Measurements from ENCODE around the gene TMEM145.
"Not testable (repeated sequence)": the region's sequence is repeated elsewhere in the genome, so short reads cannot be mapped to it uniquely, and the experiment has no call there.

TMEM145 gene

DNA sequence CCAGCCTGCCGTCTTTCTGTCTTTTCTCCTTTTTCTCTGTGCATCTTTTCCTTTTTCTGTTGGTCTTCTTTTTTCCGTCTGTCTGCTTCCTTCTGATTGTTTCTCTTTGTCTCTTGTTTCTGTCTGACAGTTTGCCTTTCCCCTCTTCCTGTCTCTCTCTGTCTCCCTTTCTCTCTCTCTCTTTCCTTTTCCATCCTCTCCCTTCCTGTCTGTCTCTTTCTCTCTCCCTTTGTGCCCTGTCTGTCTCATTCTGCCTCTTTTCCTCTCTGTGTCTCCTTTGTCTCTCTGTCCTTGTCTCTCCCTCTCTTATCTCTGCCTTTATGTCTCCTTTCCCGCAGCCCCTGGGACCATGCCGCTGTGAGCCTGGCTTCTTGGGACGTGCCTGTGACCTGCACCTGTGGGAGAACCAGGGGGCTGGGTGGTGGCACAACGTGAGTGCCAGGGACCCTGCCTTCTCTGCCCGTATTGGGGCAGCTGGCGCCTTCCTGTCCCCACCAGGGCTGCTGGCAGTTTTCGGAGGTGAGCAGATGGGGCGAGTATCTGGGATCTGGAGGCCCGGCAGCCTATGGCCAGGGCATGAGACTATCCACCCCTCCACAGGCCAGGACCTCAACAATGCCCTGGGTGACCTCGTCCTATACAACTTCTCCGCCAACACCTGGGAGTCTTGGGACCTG lies 21.7 kb downstream of the TMEM145 start:
- DNase-seq (ENCODE audit: low read depth in 3 of 3) = no peak

DNA sequence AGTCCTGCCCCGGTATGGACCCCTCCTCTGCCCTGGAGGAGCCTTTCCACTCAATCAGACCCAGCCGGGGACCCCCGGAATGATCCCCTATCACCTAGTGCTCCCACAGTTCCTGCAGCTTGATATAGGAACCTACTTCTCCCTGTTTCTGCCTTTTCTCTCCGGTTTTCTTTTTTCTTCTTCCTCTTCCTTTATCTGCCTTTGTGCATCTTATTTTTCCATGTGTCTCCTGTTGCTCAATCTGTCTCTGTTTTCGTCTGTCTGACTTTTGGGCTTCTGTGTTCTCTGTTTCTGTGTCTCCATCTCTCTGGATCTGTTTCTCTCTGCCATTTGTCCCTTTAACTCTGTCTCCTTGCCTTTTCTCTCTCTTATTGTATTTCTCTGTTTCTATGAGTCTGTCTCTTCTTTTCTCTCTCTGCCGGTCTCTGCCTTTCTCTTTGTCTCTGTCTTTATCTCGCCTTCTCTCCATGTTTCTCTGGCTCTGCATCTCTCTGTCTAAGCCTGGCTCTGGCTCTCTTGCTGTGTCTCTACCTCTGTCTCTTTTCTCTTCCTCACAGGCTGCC lies 22.3 kb downstream of the TMEM145 start:
- no peak for DNase-seq (ENCODE audit: low read depth in 3 of 3)

- no peak for DNase-seq (ENCODE audit: low read depth in 3 of 3)
These were observed 22.9 kb downstream of the TMEM145 start for GRCh38 chr19:42335971-42336370.

- DNase-seq (ENCODE audit: low read depth in 3 of 3) = not testable (repeated sequence)
These were observed 26.2 kb downstream of the TMEM145 start for GRCh38 chr19:42339126-42339860.

DNA sequence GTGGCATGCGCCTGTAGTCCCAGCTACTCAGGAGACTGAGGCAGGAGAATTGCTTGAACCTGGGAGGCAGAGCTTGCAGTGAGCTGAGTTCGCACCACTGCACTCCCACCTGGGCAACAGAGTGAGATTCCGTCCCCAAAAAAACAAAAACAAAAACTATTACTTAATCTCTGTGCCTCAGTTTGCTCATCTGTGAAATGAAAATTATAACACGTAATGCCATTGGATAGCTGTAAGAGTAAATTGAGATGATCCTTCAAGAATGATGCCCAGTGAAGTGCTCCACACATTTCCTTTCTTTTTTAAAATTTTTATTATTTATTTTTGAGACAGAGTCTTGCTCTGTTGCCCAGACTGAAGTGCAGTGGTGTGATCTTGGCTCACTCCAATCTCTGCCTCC lies 26.8 kb downstream of the TMEM145 start:
- DNase-seq (ENCODE audit: low read depth in 3 of 3) = not testable (repeated sequence)

GRCh38 chr19:42343344-42344110 lies 30.4 kb downstream of the TMEM145 start:
- no peak for DNase-seq (ENCODE audit: low read depth in 3 of 3)

DNA sequence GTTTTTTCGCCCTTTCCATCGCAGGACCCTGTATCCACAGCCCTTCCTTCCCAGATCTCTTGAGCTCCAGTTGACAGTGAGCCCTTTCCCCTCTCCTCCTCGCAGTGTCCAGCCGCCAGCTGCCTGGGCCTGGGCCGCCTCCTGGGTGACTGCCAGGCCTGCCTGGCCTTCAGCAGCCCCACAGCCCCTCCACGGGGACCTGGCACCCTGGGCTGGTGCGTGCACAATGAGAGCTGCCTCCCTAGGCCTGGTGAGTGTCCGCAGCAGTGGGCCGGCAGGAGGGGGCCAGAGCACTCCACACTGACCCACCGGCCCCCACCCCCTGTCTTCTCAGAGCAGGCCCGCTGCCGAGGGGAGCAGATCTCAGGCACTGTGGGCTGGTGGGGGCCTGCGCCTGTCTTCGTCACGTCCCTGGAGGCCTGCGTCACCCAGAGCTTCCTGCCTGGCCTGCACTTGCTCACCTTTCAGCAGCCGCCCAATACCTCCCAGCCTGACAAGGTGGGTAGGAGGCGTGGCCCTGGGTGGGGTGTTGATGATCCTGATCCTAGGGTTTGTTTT lies 31.3 kb downstream of the TMEM145 start:
- DNase-seq (ENCODE audit: low read depth in 3 of 3) = no peak

GRCh38 chr19:42345191-42345812 lies 32.2 kb downstream of the TMEM145 start:
- no peak for DNase-seq (ENCODE audit: low read depth in 3 of 3)

- DNase-seq (ENCODE audit: low read depth in 3 of 3) = no peak
These were observed 35.1 kb downstream of the TMEM145 start for GRCh38 chr19:42348211-42348610.

GRCh38 chr19:42349378-42350107 lies 36.4 kb downstream of the TMEM145 start:
- DNase-seq (ENCODE audit: low read depth in 3 of 3) = no peak

DNA sequence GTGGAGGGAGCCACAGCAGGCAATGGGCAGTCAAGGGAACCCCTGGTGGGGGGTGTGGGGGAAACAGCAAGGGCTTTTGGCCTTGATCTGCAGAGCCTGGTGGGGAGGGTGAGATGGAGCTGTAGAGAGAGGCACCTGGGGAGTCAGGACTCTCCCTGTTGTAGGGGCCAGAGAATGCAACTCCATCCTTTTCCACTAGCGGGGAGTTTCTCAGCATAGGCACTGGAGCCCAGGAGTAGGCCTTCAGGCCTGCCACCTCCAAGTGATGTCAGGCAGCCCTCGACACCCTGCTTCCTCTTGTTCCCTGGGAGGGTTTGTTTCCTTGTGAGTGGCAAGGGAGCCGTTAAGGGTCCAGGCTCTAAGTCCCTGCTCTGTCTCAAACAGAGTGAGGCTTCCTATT lies 37.3 kb downstream of the TMEM145 start:
- no peak for DNase-seq (ENCODE audit: low read depth in 3 of 3)

DNA sequence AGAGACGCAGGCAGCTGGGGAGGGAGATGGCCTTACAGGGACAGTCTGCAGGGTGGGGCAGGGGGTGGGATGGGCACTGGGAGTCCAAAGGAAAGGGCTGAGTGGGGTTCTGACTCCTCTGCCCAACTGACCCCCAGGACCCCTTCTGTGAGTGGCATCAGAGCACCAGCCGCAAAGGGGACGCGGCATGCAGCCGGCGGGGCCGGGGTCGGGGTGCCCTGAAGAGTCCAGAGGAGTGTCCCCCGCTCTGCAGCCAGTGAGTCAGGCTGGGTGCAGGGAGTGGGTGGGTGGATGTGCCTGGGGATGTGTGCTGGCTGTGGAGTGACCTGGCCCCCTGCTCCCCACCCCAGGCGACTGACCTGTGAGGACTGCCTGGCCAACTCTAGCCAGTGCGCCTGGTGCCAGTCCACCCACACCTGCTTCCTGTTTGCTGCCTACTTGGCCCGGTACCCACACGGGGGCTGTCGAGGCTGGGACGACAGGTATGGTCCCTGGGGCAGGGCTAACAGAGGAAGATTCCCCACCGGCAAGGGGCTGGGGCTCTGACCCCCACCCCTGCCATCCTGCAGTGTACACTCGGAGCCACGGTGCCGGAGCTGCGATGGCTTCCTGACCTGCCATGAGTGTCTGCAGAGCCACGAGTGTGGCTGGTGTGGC lies 38.1 kb downstream of the TMEM145 start:
- DNase-seq (ENCODE audit: low read depth in 3 of 3) = no peak

DNA sequence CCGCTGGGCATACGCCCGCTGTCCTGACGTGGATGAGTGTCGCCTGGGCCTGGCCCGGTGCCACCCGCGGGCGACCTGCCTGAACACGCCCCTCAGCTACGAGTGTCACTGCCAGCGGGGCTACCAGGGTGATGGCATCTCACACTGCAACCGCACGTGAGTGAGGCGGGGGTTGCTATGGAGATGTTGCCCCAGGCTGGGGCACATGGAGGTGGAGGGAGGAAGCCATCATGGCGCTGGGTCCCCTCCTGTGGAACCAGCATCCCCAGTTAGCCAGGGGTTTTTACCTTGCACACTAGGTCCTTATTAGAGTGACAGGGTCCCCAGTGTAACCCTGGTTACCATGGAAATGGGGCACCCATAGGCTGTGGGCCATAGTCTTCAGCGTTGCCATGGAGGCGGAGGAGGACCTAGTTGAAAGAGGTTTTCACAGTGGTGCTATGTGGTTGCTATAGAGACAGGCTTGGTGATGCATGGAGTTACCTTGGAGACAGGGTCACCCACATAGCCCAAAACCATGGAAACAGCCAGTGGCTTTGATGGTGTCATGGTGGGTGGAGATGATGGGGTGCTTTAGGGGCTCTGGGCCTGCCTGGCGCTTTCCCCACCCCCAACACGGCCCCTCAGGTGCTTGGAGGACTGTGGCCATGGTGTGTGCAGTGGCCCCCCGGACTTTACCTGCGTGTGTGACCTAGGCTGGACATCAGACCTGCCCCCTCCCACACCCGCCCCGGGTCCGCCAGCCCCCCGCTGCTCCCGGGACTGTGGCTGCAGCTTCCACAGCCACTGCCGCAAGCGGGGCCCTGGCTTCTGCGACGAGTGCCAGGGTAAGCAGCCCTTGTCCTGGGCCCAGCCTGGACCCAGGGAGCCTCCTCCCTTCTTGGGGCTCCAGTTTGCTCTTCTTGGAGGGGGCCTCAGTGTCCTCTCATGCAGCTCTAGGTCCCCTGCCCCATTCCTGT lies 39.5 kb downstream of the TMEM145 start:
- no peak for DNase-seq (ENCODE audit: low read depth in 3 of 3)

GRCh38 chr19:42353341-42354015 lies 40.4 kb downstream of the TMEM145 start:
- no peak for DNase-seq (ENCODE audit: low read depth in 3 of 3)

DNA sequence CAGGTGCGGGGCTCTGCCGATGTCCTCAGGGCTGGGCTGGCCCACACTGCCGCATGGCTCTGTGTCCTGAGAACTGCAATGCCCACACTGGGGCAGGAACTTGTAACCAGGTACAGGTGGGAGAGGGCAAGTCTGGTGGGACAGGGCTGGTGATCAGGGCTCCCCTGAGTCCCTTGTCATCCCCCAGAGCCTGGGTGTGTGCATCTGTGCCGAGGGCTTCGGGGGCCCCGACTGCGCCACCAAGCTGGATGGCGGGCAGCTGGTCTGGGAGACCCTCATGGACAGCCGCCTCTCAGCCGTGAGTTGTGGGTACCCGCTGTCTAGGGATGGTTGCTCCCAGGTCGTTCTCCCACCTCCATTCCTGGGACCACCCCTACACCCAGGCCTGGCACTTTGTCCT lies 42.8 kb downstream of the TMEM145 start:
- no peak for DNase-seq (ENCODE audit: low read depth in 3 of 3)

- no peak for DNase-seq (ENCODE audit: low read depth in 3 of 3)
These were observed 43.6 kb downstream of the TMEM145 start for GRCh38 chr19:42356686-42357085.

- no peak for DNase-seq (ENCODE audit: low read depth in 3 of 3)
These were observed 44.2 kb downstream of the TMEM145 start for GRCh38 chr19:42357290-42357689.

DNA sequence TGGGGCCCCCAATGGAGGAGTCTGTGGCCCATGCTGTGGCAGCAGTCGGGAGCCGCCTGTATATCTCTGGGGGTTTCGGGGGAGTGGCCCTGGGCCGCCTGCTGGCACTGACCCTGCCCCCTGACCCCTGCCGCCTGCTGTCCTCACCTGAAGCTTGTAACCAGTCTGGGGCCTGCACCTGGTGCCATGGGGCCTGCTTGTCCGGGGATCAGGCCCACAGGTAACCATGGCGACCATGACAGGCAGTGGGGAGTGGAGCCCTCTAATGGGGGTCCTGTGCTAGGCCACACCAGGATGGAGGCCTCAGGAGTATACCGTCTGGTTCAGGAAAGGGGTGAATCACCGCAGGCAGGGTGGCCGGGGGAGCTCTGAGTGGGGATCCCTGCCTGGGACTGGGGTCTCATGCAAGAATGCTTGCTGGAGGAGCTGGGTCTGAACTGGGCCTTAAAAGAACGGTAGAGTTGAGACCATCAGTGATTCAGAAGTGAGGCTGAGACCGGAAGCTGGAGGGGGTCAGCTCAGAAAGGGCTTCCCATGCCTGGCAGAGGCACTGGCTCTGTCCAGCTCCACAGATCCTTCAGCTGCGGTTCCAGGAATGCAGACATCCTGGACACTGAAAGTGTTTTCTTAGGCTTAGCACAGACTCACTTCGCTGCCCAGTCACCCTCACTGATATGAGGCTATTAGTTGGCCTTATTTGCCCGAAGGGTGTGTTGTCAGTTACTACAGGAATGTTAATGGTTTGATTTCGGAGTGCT lies 47.9 kb downstream of the TMEM145 start:
- DNase-seq (ENCODE audit: low read depth in 3 of 3) = no peak
